ENCODE results near the gene SCFD1.

The SCFD1 gene

GRCh38 chr14:30757082-30757481, 135.0 kb downstream of the SCFD1 start:
- DNase-seq (ENCODE audit: low read depth in 2 of 2): no peak

- DNase-seq (ENCODE audit: low read depth in 2 of 2): no peak
Measured at GRCh38 chr14:30759172-30760125, 137.3 kb downstream of the SCFD1 start.

GRCh38 chr14:30763891-30764290, 141.8 kb downstream of the SCFD1 start:
- no peak for DNase-seq (ENCODE audit: low read depth in 2 of 2)

- no peak for DNase-seq (ENCODE audit: low read depth in 2 of 2)
Measured at GRCh38 chr14:30767624-30768023, 145.5 kb downstream of the SCFD1 start.

- no peak for DNase-seq (ENCODE audit: low read depth in 2 of 2)
Measured at GRCh38 chr14:30768791-30769190, 146.7 kb downstream of the SCFD1 start.

GRCh38 chr14:30770376-30770775, 148.3 kb downstream of the SCFD1 start:
- no peak for DNase-seq (ENCODE audit: low read depth in 2 of 2)

- no peak for DNase-seq (ENCODE audit: low read depth in 2 of 2)
Measured at GRCh38 chr14:30771595-30771994, 149.5 kb downstream of the SCFD1 start.

GRCh38 chr14:30779210-30779609, 157.1 kb downstream of the SCFD1 start:
- no peak for DNase-seq (ENCODE audit: low read depth in 2 of 2)
